GM19452 (cell line): Measurements from ENCODE around the gene SOX15.

ENCODE experiments used
- ATAC-seq: cut with Tn5 transposase; IDR thresholded peaks from one replicate; pipeline ENCODE4 v1.9.1; 2021; ENCODE audit not compliant: unreplicated experiment

The SOX15 gene

DNA sequence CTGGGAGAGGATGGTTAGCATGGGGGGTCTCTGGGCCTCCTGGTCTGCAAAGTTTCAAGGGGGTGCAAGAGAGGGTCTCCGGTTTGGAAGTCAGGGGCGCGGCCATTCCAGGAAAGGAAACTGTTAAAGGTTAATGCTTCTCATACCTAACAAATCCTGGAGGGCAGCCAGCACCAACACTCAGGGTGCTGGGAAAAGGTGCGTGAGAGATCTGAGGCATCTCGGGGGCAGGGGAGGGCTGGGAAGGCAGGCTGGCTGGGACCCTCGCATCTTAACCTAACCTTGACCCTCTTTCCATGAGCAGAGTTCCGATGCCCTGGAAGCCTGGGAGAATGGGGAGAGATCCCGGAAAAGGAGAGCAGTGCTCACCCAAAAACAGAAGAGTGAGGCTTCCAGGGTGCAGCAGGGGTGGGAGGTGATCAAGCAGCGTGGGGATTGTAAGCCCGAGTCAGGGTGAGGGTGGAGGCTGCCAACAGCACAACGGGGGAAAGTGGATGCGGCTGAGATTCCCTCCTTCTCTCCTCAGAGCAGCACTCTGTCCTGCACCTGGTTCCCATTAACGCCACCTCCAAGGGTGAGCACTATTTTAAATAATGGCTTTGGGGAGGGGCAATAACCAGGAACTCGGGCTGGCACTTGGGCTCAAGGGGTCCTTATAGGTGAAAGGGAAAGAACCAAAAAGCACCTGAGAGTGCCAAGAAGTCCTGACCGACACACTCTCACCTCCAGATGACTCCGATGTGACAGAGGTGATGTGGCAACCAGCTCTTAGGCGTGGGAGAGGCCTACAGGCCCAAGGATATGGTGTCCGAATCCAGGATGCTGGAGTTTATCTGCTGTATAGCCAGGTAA, 30.3 kb downstream of the SOX15 start:
- ATAC-seq: no peak

DNA sequence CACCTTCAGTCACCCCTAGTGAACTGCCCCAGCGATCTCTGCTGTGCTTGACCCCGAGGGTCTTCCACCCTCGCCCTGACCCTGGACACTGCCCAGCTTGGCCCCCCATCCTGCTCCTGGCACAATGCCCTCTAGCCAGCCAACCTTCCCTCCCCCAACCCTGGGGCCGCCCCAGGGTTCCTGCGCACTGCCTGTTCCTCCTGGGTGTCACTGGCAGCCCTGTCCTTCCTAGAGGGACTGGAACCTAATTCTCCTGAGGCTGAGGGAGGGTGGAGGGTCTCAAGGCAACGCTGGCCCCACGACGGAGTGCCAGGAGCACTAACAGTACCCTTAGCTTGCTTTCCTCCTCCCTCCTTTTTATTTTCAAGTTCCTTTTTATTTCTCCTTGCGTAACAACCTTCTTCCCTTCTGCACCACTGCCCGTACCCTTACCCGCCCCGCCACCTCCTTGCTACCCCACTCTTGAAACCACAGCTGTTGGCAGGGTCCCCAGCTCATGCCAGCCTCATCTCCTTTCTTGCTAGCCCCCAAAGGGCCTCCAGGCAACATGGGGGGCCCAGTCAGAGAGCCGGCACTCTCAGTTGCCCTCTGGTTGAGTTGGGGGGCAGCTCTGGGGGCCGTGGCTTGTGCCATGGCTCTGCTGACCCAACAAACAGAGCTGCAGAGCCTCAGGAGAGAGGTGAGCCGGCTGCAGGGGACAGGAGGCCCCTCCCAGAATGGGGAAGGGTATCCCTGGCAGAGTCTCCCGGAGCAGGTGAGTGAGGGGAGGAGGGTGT, 31.2 kb downstream of the SOX15 start, which contains the start of gene TNFSF13:
Gene TNFSF13, plus strand, starts transcription at position 207 of the 776 bp plus-strand sequence. Its CDS starts 290 bp downstream, at position 497.
- no peak for ATAC-seq

DNA sequence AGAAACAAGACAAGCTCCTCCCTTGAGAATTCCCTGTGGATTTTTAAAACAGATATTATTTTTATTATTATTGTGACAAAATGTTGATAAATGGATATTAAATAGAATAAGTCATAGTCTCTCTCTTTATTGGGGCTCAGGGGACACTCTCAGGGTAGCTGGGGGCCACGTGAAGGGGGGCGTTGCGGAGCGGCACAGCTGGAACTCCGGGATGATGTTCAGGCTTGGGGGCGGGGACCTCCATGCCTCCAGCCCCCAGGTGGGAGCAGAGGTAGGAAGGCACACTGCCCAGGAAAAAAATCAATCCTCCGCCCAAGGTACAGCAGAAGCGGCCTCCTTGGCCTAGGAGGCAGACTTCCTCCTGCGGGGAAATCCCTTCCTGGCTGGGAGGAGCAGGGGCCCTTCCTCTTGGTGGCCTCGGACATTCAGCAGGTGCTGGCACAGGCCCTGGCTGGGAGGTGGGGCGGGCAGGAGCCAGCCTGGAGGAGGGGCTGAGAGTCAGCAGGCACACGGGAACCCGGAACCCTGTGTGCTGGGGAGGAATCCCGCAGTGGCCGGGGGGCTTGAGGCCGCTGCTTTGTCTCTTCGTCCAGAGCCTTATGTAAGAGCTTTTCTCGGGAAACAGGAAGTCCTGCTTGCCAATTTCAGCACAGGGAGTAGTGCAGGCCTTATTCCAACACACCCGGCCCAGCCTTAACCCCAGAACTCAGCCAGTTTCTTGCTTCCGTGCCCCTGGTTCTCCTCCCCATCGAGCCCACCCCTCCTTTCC, 31.9 kb downstream of the SOX15 start:
- no peak for ATAC-seq

DNA sequence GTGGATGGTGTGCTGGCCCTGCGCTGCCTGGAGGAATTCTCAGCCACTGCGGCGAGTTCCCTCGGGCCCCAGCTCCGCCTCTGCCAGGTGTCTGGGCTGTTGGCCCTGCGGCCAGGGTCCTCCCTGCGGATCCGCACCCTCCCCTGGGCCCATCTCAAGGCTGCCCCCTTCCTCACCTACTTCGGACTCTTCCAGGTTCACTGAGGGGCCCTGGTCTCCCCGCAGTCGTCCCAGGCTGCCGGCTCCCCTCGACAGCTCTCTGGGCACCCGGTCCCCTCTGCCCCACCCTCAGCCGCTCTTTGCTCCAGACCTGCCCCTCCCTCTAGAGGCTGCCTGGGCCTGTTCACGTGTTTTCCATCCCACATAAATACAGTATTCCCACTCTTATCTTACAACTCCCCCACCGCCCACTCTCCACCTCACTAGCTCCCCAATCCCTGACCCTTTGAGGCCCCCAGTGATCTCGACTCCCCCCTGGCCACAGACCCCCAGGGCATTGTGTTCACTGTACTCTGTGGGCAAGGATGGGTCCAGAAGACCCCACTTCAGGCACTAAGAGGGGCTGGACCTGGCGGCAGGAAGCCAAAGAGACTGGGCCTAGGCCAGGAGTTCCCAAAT, 32.6 kb downstream of the SOX15 start:
- ATAC-seq: no peak

DNA sequence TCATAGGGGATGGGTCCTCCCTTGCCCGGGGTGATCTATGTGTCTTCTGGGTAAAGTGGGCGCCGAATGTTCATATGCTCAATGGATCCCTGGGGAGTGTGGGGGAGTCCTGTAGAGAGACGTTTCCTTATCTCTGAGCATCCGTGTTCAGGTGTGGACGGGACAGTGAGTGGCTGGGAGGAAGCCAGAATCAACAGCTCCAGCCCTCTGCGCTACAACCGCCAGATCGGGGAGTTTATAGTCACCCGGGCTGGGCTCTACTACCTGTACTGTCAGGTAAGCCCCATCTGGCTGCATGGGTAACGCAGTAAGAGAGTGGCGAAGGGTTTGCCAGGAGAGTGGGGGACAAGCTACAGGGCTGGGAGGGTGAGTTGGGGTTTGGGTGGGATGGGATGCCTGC, 33.3 kb downstream of the SOX15 start:
- ATAC-seq: no peak

DNA sequence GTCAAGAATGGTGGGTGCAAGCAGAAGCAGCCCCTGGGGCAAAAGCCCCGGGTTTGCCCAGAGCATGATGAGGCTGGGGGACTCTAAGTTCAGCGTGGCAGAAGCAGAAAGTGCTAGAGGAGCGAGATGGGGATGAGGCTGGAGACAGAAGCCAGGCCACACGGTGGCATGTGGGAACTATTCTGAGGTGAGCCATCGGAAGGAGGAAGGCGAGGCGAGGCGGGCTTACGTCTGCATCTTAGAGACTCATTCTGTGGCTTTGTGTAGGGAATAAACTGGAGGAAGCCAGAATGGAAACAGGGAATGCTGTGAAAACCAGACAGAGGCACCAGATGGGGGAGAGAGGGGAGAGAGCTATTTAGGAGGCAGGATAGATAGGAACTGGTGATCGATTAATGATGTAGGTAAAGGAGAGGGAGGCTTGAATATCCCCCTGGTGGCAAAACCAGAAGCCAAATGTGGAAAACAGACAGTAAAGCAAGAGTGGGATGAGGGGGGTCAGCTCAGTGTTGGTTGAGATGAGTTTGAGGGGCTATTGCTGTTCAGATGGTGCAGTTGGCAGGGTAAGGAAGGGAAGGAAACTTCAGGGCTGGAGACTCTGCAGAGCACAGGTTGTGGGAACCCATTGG, 34.5 kb downstream of the SOX15 start:
- ATAC-seq: no peak

DNA sequence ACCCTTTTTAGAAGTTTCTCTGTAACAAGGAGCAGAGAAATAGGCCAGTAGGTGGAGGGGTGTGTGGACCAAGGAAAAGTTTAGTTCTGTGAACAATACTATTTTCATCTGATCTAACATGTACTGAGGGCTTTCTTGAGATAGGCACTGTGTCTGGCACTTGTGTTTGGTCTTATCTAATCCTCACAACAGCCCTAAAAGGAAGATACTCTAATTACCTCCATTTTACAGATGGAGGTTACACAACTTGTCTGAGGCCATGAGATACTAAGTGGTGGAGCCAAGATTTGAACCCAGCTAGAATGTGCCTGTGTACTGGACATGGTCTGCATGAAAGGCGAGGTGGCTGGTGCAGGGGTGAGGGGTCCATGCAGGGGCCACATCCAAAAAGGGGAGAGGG, 36.5 kb downstream of the SOX15 start:
- ATAC-seq: no peak

DNA sequence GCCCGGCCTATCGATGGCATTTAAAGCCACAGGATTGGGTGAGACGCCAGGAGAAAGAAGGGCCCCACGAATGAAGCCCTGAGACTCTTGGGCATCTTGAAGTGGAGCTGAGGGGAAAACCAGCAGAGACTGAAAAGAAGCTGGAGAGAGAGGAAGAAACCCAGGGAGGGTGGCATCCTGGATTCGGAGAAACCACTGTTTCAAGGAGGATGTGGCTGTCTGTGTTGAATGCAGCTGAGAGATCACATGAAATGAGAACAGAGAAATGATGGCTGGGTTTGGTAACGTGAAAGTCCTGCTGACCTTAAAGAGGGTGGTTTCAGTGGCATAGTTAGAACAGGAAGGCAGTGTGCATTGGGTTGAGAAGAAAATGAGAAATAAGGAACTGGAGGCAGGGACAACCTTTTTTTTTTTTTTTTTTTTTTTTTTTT, 37.3 kb downstream of the SOX15 start:
- ATAC-seq: peak; percentile 58

DNA sequence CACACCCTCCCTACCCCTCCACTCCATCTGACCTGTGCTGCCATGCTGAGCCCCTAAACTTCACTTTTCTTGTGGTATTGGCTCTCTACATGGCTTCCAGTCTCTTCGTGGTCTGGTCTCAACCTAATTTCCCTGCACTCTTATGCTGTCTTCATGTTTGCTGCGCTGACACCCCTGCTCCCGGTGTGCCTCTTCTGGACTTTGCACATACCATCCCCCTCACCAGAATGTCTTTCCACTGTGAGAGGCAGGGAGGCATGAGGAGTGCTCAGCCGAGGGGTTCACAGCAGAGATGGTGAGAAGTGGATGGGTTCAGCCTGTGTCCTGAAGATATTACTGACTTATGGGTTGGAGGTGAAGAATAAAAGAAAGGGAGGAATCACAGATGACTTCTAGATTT, 38.5 kb downstream of the SOX15 start:
- no peak for ATAC-seq

DNA sequence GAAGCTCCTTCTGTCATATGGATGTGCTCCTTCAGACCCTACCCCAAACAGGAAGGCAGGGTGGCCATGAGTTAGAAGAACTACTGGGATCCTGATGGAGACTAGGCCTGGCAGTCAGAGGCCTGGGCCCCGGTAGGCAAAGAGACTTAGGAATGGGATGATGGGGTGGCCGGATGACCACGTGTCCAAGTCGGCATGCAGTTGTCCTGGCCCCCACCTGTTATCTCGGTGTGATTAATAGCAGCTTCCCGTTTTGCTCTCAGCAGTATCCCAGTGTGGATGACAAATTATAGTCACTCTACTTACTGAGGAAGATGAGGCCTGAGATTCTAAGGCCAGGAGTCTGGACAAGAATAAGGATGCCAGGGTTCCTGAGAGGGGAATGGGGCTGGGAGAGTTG, 39.5 kb downstream of the SOX15 start:
- no peak for ATAC-seq

DNA sequence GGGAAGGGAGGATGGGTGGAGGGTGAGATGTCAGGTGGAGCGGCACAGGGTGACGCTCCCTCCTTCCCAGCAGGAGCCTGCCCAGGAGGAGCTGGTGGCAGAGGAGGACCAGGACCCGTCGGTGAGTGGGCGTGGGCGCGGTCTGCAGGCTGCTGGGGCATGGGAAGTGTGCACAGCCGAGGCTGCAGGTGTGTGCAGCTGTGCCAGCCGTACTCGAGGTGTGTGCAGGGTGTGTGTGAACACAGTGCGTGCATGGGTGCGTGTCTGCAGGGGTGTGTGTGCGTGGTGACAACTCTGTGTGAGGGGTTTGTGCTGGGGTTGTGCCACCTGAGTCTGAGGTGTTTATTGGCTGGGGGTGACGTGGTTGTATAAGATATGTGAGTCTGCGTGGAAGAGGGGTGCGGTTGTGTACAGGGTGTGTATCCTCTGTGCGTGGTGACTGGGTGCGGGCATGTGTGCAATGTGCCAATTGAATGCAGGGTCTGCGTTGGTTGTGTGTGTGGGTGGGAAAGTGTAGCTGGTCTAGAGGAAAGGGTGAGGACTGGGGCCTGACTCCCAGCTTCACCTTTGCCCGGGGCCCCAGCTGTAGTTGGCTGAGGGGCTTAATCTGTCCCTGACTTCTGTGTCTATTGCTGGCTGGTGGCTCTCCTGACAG, 40.4 kb downstream of the SOX15 start:
- ATAC-seq: no peak

DNA sequence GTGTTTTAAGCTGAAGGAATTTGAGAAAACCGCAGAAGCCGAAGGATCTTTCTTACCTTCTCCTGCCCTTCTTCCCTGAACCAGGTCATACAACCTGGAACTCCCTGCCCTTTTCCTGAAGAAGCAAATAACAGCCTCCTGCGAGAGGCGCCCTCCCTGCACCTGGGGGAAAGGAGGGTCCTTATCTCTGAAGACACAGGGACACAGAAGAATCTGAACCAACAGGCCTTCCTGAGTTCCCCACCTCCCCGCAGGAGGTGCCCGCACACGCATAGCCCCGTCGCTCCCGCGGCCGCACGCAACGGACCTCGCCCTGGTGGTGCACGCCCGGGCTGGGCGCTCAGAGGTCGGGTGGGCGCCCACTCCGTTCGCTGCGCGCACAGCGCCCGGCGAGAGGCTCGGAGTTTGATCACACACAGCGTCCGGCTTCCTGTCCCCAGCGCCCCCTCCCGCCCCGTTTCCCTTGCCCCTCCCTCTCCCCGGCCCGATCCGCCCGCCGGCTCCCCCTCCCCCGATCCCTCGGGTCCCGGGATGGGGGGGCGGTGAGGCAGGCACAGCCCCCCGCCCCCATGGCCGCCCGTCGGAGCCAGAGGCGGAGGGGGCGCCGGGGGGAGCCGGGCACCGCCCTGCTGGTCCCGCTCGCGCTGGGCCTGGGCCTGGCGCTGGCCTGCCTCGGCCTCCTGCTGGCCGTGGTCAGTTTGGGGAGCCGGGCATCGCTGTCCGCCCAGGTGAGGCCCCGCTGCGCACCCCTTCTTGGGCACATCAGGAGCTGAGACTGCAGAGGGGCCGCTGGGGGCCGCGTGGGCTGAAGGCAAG, 41.1 kb downstream of the SOX15 start, which contains the start of gene TNFSF12:
Gene TNFSF12, plus strand, starts transcription at position 474 of the 816 bp plus-strand sequence. Its CDS starts 96 bp downstream, at position 570.
- no peak for ATAC-seq

DNA sequence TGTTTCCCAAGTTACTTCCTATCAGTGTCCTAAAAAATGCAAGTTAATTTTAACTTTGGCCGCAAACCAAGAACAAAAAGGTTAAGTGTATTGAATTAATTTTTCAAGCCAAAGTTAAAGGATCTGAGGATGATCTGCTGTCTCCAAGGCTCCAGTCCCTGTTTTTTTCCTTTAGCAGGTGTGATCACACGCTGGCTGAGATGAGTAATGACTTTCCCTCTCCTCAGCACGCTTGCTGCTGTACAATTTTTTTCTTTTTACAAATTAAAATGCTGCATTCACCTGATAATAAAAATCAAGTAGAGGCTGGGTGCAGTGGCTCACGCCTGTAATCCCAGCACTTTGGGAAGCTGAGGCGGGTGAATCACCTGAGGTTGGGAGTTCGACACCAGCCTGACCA, 45.0 kb downstream of the SOX15 start:
- ATAC-seq: no peak

DNA sequence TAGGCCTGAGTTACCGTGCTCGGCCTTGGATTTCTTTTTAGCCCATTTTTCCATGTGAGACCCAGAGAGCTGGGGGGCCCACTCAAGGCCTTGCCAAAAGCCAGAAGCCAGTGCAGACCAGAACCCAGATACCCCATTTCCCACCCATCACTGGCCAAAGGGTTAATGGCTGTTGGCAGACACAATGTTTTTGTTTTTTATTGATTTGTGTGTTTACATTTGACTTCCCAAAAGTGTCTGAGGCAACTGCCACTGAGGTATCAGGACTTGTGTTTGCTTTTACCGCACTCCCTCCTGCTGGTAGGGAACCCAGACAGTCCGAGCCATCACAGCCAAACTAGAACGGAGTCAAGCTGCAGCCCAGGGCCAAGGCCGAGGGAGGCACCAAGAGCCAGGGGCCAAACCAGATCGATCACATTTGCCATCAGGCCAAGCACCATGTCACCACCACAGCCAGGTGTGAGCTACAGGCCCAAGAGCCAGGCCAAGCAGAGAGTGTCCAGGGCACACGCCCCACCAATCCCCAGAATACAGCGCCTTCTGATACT, 48.7 kb downstream of the SOX15 start:
- no peak for ATAC-seq

DNA sequence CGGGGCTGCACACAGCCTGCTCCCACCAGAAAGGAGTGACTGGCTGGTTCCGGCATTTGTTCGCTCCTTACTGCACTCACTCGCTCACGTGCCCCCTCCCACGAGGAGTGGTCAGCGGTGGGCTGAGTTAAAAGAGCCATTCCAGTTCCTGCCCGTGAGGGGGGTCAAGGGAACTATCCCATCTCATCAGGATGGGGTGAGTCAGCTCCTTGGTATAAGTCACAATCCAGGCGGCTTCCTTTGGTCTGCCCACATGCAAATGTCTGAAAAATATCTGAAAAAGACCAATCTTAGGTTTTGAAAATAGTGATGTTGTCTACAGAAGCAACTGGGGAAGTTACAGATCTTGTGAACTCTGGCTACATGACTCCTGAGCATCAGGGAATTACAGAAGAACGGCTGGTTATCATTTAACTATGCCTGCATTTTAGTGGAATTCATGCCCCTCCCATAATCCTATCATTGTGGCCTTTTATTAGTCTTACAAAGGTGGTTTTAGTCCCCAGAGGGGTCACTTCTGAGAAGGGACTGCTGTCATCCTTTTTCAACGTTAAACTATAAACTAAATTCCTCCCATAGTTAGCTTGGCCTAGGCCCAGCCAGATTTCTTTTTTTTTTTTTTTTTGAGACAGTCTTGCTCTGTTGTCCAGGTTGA, 50.9 kb downstream of the SOX15 start:
- no peak for ATAC-seq
